COLO829 (cell line): ENCODE results near the gene MAZ.
"Not testable (repeated sequence)": the region's sequence is repeated elsewhere in the genome, so short reads cannot be mapped to it uniquely, and the experiment has no call there.

Source experiments
- DNase-seq: peaks from one replicate; pipeline ENCODE4 v3.0.0; 2012; ENCODE audit warnings: low spot score

The MAZ gene

GRCh38 chr16:29806099-29806579 lies at the start of gene MAZ:
MAZ (plus strand) TSS chr16:29806529; CDS start chr16:29806702, 173 bp downstream.
- peak; percentile 85 for DNase-seq

DNA sequence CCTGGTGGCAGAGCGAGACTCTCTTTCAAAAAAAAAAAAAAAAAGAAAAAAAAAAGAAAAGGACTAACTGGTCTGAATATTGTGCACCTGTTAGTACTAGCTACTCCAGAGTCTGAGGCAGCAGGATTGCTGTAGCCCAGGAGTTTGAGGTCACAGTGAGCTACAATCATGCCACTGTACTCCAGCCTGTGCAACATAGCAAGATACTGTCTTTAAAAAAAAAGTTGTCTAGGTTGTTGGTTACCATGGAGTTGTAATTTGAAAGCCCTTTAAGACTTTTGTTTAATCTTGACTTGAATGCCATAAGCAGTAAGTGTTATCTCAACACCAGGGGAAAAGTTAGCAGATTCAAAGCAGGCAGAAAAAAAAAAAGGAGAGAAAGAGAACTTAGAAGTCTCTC lies 49.7 kb upstream of the MAZ start:
- no peak for DNase-seq

- not testable (repeated sequence) for DNase-seq
These were observed 49.2 kb upstream of the MAZ start for GRCh38 chr16:29757086-29757485.

DNA sequence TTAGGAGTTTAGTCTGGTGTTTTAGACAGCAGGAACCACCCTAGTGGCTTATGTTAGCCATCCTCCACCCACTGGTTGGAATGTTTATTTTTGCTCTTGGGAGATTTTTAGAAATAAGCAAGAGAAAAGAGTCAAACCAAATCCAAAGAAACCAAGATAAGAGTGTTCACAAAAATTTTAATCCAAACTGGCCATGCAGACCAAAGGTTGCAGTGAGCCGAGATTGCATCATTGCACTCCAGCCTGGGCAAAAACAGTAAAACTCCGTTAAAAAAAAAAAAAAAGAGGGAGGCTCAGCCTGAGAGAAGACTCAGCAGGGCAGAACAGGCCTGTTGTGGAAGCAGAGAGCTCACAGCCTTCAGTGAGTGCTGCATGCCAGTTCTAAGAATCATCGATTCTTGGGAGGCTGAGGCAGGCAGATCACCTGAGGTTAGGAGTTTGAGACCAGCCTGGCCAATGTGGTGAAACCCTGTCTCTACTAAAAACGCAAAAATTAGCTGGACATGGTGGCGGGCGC lies 48.3 kb upstream of the MAZ start:
- DNase-seq: no peak

DNA sequence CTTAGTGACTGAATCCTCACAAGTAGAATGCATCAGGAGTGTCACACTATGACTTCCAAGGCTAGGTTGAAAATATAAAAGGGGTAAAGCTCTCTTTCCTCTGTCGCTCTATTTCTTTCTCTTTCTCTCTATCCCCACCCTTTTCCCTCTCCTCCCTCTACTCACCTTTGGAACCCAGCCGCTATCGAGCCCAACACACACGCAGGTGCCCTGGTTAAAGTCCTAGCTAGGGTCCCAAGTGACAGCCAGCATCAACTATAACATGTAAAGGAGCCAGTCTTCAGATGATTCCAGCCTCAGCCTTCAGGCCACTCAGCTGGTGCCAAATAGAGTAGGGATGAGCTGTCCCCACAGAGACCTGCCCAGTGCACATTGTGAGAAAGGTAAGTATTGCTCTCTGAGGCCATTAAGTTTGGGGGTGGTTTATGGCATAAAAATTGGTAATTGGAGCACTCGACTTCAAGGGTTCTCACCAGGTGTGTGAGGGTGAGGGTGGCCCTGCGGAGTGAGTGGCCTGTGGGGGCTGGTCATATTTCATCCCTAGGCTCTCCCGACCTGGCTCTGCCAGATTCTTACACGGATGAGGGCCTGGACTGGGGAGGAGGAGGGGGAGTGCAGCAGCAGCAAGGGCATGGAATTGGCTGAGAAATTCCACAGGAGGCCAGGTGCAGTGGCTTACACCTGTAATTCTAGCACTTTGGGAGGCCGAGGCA lies 45.6 kb upstream of the MAZ start:
- DNase-seq: no peak

GRCh38 chr16:29761280-29761651 lies 45.1 kb upstream of the MAZ start:
- DNase-seq: not testable (repeated sequence)

DNA sequence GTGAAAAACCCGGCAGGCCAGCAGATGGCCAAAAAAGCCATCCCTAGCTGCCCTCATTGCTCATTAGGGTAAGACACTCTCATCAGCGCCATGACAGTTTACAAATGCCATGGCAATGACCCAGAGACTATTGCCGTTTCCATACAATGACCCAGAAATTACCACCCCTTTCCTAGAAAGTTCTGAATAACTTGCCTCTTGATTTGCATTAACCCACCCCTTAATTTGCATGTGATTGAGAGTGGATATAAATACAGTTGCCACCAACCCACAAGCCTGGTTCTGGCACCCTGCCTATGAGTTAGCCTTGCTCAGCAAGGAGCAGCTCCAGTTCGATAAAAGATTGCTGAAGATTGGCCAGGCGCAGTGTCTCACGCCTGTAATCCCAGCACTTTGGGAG lies 44.4 kb upstream of the MAZ start:
- DNase-seq: no peak

DNA sequence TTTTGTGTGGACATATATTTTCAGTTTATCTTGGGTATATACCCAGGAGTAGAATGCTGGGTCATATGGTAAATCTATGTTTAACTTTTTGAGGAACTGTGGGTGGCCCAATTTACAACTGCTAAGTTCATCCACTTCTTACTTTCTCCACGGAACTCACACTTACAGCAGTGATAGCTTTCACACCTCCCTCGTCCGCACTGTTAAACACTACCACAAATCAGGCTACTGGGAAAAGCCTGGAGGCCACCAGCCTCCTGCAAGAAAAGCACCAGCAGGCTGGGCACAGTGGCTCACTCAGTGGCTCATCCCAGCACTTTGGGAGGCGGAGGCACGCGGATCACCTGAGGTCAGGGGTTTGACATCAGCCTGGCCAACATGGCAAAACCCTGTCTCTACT lies 43.0 kb upstream of the MAZ start:
- no peak for DNase-seq

DNA sequence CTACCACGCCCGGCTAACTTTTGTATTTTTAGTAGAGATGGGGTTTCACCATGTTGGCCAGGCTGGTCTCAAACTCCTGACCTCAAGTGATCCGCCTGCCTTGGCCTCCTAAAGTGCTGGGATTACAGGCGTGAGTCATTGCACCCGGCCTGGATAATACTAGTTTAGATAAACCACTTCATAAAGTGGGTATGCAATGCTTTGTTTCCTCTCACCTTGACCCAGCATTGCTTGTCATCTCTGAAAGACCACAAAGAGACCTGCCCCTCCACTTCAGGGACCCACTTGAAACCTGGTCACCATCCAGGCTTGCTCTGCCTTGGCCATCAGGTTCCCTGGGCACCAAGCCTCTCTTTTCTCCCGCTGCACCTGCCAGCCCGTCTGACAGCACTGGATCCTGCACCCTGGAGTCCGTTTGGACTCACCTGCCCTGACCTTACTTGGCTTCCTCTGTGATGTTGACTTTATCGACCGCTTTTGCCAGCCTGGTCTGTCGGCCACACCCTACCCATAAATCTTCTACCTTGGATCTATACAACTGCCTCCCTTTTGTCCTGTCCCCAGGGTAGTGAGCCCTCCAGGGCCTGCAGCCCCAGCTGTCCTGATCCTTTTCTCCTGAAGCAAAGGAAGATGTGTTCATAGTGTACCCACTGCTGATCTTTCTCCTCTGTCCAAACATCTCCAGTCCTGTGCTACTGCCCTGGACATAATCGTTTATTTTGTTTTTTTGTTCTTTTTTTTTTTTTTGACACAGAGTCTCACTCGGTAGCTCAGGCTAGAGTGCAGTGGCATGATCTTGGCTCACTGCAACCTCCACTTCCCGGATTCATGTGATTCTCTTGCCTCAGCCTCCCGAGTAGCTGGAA lies 40.9 kb upstream of the MAZ start:
- no peak for DNase-seq

- DNase-seq: no peak
These were observed 39.8 kb upstream of the MAZ start for GRCh38 chr16:29766571-29766970.

- DNase-seq: no peak
These were observed 39.3 kb upstream of the MAZ start for GRCh38 chr16:29767062-29767461.

DNA sequence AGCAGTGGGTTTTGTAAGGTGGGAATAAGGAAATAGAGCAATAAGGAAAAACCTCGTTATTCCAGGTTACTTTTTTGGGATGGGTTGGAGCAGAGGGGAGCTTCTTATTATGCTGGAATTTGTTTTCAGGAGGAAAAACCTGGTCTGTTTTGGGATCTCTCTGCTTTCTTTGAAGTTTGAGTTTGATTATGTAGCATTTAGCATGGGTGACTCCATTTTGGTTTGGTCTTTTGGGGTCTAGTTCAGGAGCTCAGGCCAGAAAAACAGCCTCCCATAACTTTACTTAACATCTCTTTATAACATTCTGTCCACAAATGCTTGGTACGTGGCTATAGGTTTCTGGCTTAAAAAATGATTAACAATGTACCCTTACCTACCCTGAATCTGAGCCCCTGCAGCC lies 36.8 kb upstream of the MAZ start:
- no peak for DNase-seq

DNA sequence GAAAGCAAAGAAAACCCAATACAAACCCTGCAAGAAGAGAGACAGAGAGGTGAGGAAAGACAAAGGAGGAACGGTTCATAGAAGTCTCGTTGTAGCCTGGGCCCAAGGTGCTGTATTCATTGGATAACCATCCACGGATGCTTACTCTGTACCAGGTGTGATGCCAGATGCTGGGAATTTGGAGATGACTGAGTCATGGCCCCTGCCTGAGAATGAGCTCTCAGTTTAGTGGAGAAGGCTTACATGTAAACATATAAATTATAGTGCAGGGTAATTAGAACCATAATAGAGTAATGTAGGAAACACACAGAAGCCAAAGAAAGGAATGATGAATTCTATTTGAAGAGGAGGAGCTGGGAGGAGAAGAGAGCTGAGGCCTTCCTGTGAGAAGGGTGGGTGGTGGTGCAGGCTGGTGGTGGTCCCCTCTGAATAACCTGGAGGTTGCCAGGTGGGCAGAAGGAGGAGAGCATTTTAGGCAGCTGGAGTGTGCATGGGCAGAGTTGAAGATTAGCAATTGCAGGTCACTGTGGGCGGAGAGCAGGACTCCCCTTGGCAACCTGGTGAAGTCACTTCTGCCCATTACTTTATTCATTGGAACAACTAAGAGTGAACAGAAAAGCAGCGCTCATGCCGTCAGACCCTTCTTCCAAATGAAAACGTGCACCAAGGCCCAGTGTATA lies 35.9 kb upstream of the MAZ start:
- no peak for DNase-seq

- DNase-seq: not testable (repeated sequence)
These were observed 34.0 kb upstream of the MAZ start for GRCh38 chr16:29772330-29772729.

DNA sequence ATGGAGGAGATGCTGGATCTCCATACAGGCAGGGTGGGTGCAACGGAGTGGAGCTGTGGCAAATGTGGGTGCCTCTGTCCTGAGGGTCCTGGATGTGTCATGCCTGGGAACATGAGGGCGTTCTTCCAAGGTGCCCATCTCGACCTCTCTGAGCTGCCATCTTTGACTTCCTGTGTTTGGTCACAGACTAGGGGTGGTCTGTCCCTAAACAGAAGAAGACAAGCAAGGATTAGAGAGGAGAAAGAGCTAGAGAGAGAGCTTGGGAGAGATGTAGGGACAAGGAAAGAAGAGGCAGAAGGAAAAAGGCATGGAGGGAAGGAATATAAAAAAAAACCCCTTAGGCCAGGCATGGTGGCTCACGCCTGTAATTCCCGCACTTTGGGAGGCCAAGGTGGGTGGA lies 31.6 kb upstream of the MAZ start:
- no peak for DNase-seq

- DNase-seq: no peak
These were observed 30.5 kb upstream of the MAZ start for GRCh38 chr16:29775742-29776408.

- DNase-seq: no peak
These were observed 28.6 kb upstream of the MAZ start, which contains the start of gene ZG16 for GRCh38 chr16:29777576-29778350. ZG16 (plus strand) TSS chr16:29778256; CDS start chr16:29779267, 1,011 bp downstream.

DNA sequence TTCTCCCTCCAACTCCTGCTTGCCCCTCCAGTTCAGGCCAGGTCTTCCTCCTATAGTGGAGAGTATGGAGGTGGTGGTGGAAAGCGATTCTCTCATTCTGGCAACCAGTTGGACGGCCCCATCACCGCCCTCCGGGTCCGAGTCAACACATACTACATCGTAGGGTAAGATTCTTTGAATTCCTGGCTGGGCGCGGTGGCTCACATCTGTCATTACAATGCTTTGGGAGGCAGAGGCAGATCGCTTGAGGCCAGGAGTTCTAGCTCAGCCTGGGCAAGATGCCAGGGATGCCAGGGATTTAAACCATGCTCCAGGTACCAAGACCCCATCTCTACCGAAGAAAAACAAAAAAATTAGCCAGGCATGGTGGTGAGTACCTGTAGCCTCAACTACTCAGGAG lies 26.9 kb upstream of the MAZ start:
- DNase-seq: no peak

DNA sequence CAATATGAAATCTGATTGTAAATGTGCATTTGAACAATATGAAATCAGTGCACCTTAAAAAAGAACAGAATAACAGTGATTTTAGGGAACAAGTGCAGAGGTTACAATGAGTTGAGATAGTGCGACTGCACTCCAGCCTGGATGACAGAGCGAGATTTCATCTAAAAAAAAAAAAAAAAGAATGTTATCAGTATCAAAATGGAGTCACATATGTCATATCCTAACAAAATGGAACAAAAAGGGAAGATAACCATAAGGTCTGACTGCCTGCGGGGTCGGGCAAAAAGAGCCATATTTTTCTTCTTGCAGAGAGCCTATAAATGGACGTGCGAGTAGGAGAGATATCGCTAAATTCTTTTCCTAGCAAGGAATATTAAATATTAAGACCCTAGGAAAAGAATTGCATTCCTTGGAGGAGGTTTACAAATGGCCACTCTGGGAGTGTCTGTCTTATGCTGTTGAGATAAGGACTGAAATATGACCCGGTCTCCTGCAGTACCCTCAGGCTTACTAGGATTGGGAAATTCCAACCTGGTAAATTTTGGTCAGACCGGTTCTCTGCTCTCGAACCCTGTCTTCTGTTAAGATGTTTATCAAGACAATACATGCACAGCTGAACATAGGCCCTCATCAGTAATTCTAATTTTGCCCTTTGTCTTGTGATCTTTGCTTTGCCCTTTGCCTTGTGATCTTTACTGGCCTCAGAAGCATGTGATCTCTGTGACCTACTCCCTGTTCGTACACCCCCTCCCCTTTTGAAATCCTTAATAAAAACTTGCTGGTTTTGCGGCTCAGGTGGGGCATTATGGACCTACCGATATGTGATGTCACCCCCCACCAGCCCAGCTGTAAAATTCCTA lies 23.0 kb upstream of the MAZ start:
- DNase-seq: not testable (repeated sequence)

- no peak for DNase-seq
These were observed 22.2 kb upstream of the MAZ start for GRCh38 chr16:29784157-29784556.
